H1 (cell line): ENCODE measurements around the gene CDH8. TPM values are rescaled to one million over a fixed set of nuclear protein-coding genes. Genes with fewer than 3 reads are reported as not detected.

Source experiments
- CTCF ChIA-PET: fragments of 300-600 bp; sonication (Branson Sonifier 250); formaldehyde crosslinking; loops from one replicate; lab custom pipeline; 2021; ENCODE audit not compliant: partially characterized antibody; lab: Charles Lee
- POLR2A ChIA-PET: fragments of 300-600 bp; sonication (Branson Sonifier 250); formaldehyde crosslinking; loops from one replicate; lab custom pipeline; 2021; ENCODE audit warnings: inconsistent platforms; ENCODE audit not compliant: partially characterized antibody; lab: Charles Lee
- DNase-seq, 2 experiments: peaks; one replicate each; pipeline versions ENCODE4 v3.0.0 to v3.0.0-alpha.2; 2010 to 2022; ENCODE audit warnings: low spot score in 2 of 2, low read depth in 1 of 2, mixed read lengths in 1 of 2
- FAIRE-seq: peaks from 2 replicates; lab custom pipeline; 2011; peaks lifted over from hg19 to GRCh38; lab: Jason Lieb, UNC
- H2AFZ ChIP-seq: 2 replicates; pipeline ENCODE4 v1.8.1; 2012; ENCODE audit warnings: low read length, inconsistent platforms
- H2AK5ac ChIP-seq: 2 replicates; pipeline ENCODE4 v1.6.1; 2013; ENCODE audit warnings: low read depth, low read length
- H2BK120ac ChIP-seq: replicated peaks from 2 replicates; pipeline ENCODE3; 2013; ENCODE audit warnings: low read depth, low read length, inconsistent platforms
- H2BK12ac ChIP-seq: 2 replicates; pipeline ENCODE4 v1.6.1; 2013; ENCODE audit warnings: low read depth, low read length
- H2BK15ac ChIP-seq: 2 replicates; pipeline ENCODE4 v1.6.1; 2013; ENCODE audit warnings: low read length
- H2BK20ac ChIP-seq: 2 replicates; pipeline ENCODE4 v1.6.1; 2013; ENCODE audit warnings: low read length
- H2BK5ac ChIP-seq: 2 replicates; pipeline ENCODE4 v1.6.1; 2013; ENCODE audit warnings: low read depth, low read length
- H3K14ac ChIP-seq: 2 replicates; pipeline ENCODE4 v1.6.1; 2013; ENCODE audit warnings: inconsistent platforms; ENCODE audit not compliant: insufficient read length
- H3K18ac ChIP-seq: 2 replicates; pipeline ENCODE4 v1.6.1; 2013; ENCODE audit warnings: low read length; ENCODE audit errors: extremely low read depth
- H3K23ac ChIP-seq: 2 replicates; pipeline ENCODE4 v1.6.1; 2013; ENCODE audit warnings: inconsistent platforms; ENCODE audit not compliant: insufficient read length
- H3K23me2 ChIP-seq: 2 replicates; pipeline ENCODE4 v1.6.1; 2013; ENCODE audit warnings: low read depth, low read length
- H3K27ac ChIP-seq: 2 replicates; pipeline ENCODE4 v1.6.1; 2011; ENCODE audit warnings: low read depth, low read length, inconsistent platforms
- H3K27me3 ChIP-seq, 4 experiments: replicated peaks in 1 of 4; 1 replicate in 1 of 4; 2 replicates in 3 of 4; pipeline versions ENCODE4 v1.6.1 to v1.8.1; 2011 to 2013; ENCODE audit warnings: low read length in 3 of 4, mild to moderate bottlenecking in 3 of 4, inconsistent platforms in 2 of 4, mixed read lengths in 2 of 4, moderate library complexity in 1 of 4; ENCODE audit not compliant: control insufficient read depth in 3 of 4, insufficient read depth in 3 of 4; ENCODE audit errors: extremely low read depth in 1 of 4
- H3K36me3 ChIP-seq, 4 experiments: 2 replicates each; pipeline versions ENCODE4 v1.6.1 to v1.8.1; 2011 to 2013; ENCODE audit warnings: mild to moderate bottlenecking in 4 of 4, low read length in 3 of 4, moderate library complexity in 2 of 4, control low read depth in 1 of 4, inconsistent platforms in 1 of 4; ENCODE audit not compliant: insufficient read depth in 4 of 4, control insufficient read depth in 2 of 4
- H3K4ac ChIP-seq: replicated peaks from 2 replicates; pipeline ENCODE3; 2013; ENCODE audit warnings: low read length, low read depth, mixed read lengths, inconsistent platforms; ENCODE audit not compliant: insufficient read length
- H3K4me1 ChIP-seq, 4 experiments: replicated peaks in 1 of 4; 1 replicate in 1 of 4; 2 replicates in 3 of 4; pipeline versions ENCODE4 v1.6.1 to v1.8.1; 2011 to 2013; ENCODE audit warnings: low read length in 3 of 4, inconsistent platforms in 2 of 4, mixed read lengths in 1 of 4; ENCODE audit not compliant: insufficient read depth in 4 of 4, control insufficient read depth in 3 of 4
- H3K4me2 ChIP-seq, 2 experiments: 2 replicates each; pipeline versions ENCODE4 v1.6.1 to v1.8.1; 2011 to 2013; ENCODE audit warnings: low read depth in 2 of 2, low read length in 2 of 2, control low read depth in 1 of 2, inconsistent platforms in 1 of 2, mild to moderate bottlenecking in 1 of 2; ENCODE audit not compliant: insufficient read depth in 1 of 2
- H3K4me3 ChIP-seq, 4 experiments: fragments of 200-600, 300-600 bp in 1 of 4; sonication (generic), shearing (Covaris generic), sonication (Bioruptor Twin) in 1 of 4; 2 replicates each; pipeline versions ENCODE4 v1.5.1 to v1.8.1; 2011 to 2016; ENCODE audit warnings: low read length in 4 of 4, low read depth in 3 of 4, control low read depth in 2 of 4, inconsistent platforms in 2 of 4, mild to moderate bottlenecking in 2 of 4, mixed read lengths in 1 of 4, moderate library complexity in 1 of 4; ENCODE audit not compliant: insufficient read depth in 2 of 4; ENCODE audit errors: extremely low read depth in 1 of 4
- H3K56ac ChIP-seq: replicated peaks from 2 replicates; pipeline ENCODE3; 2013; ENCODE audit warnings: low read depth, mild to moderate bottlenecking, mixed read lengths, low read length, inconsistent platforms; ENCODE audit not compliant: insufficient read length
- H3K79me1 ChIP-seq: 2 replicates; pipeline ENCODE4 v1.6.1; 2013; ENCODE audit warnings: low read depth, low read length, control low read depth
- H3K79me2 ChIP-seq, 2 experiments: 2 replicates each; pipeline versions ENCODE4 v1.6.1 to v1.8.1; 2012 to 2013; ENCODE audit warnings: low read length in 2 of 2, mild to moderate bottlenecking in 2 of 2, inconsistent platforms in 1 of 2; ENCODE audit not compliant: insufficient read depth in 2 of 2, control insufficient read depth in 1 of 2
- H3K9ac ChIP-seq, 4 experiments: replicated peaks in 1 of 4; 1 replicate in 1 of 4; 2 replicates in 3 of 4; pipeline versions ENCODE4 v1.6.1 to v1.8.1; 2011 to 2013; ENCODE audit warnings: low read depth in 3 of 4, low read length in 3 of 4, control low read depth in 2 of 4, mild to moderate bottlenecking in 2 of 4, moderate library complexity in 2 of 4, inconsistent platforms in 1 of 4; ENCODE audit errors: extremely low read depth in 1 of 4
- H3K9me3 ChIP-seq, 2 experiments: 2 replicates each; pipeline versions ENCODE4 v1.6.1 to v1.8.1; 2012 to 2013; ENCODE audit warnings: mild to moderate bottlenecking in 2 of 2, moderate library complexity in 2 of 2, control low read depth in 1 of 2, inconsistent platforms in 1 of 2, low read depth in 1 of 2, low read length in 1 of 2, mixed read lengths in 1 of 2; ENCODE audit not compliant: insufficient read depth in 2 of 2
- H4K20me1 ChIP-seq, 2 experiments: replicated peaks in 1 of 2; 2 replicates each; pipeline versions ENCODE3 to v1.8.1; 2011 to 2013; ENCODE audit warnings: inconsistent platforms in 2 of 2, low read length in 2 of 2, mild to moderate bottlenecking in 1 of 2; ENCODE audit not compliant: insufficient read depth in 2 of 2, control insufficient read depth in 1 of 2
- H4K5ac ChIP-seq: 2 replicates; pipeline ENCODE4 v1.6.1; 2013; ENCODE audit warnings: low read length, low read depth, mixed read lengths, inconsistent platforms; ENCODE audit not compliant: insufficient read length
- H4K8ac ChIP-seq: 2 replicates; pipeline ENCODE4 v1.8.0; 2013; ENCODE audit warnings: mild to moderate bottlenecking, moderate library complexity, low read length, inconsistent platforms; ENCODE audit not compliant: insufficient read depth; ENCODE audit errors: extremely low read depth
- H4K91ac ChIP-seq: replicated peaks from 2 replicates; pipeline ENCODE3; 2013; ENCODE audit warnings: low read length, mixed read lengths, inconsistent platforms; ENCODE audit not compliant: insufficient read length
- ATF3 ChIP-seq: IDR thresholded peaks from 2 replicates; pipeline ENCODE4 v1.6.1; 2011; ENCODE audit warnings: low read depth, mild to moderate bottlenecking, low read length; ENCODE audit not compliant: insufficient read depth
- EZH2 ChIP-seq: fragments of 200-600 bp; sonication (generic); IDR thresholded peaks from 2 replicates; pipeline ENCODE4 v1.7.1; 2012; ENCODE audit warnings: low read depth, mild to moderate bottlenecking, moderate library complexity, low read length, inconsistent platforms; ENCODE audit not compliant: severe bottlenecking
- HDAC2 ChIP-seq, 2 experiments: fragments of 300-600 bp in 1 of 2; sonication (generic) in 1 of 2; IDR thresholded peaks; 2 replicates each; pipeline ENCODE4 v1.6.1; 2011 to 2012; ENCODE audit warnings: low read depth in 2 of 2, low read length in 2 of 2, mild to moderate bottlenecking in 2 of 2, moderate library complexity in 2 of 2, borderline replicate concordance in 1 of 2, inconsistent platforms in 1 of 2
- RBBP5 ChIP-seq: IDR thresholded peaks from 2 replicates; pipeline ENCODE4 v1.7.1; 2012; ENCODE audit warnings: low read depth, mild to moderate bottlenecking, inconsistent platforms, low read length, moderate library complexity, borderline replicate concordance
- YY1 ChIP-seq: IDR thresholded peaks from 2 replicates; pipeline ENCODE4 v1.6.1; 2011; ENCODE audit warnings: low read depth, mild to moderate bottlenecking, low read length
- WGBS, 2 experiments: shearing (Covaris generic) in 1 of 2; methylation state at CpG; one replicate each; pipeline versions ENCODE4 v1.1.6 to v1.1.7; 2013 to 2015; ENCODE audit warnings: low lambda C conversion rate in 2 of 2, mixed read lengths in 2 of 2, inconsistent platforms in 1 of 2, low coverage in 1 of 2, missing lambda C conversion rate in 1 of 2; ENCODE audit not compliant: insufficient replicate concordance in 2 of 2, insufficient coverage in 1 of 2, insufficient read length in 1 of 2; ENCODE audit errors: extremely low coverage in 1 of 2, missing lambda C conversion rate in 1 of 2; 5-methylcytosine and 5-hydroxymethylcytosine counted together
- polyA plus RNA-seq, 7 experiments: library from polyadenylated mRNA; depleted of rRNA in 3 of 7; stranded (reverse) in 5 of 7; unstranded in 2 of 7; fragments of >200 nt in 5 of 7; fragments of 200-250 nt in 2 of 7; gene quantifications; 1 replicate in 5 of 7; 2 replicates in 1 of 7; 4 replicates in 1 of 7; pipeline versions ENCODE4 v1.2.1 to v1.2.3, GENCODE V29; 2011 to 2013; ENCODE audit warnings: missing spikeins in 2 of 7, mixed read lengths in 2 of 7
- total RNA-seq: library from RNA; stranded (reverse); fragmentation: NEBNext Ultra II Directional; extraction: Animal tissue kit (Norgen Biotek cat#: 25700); gene quantifications from 2 replicates; pipeline ENCODE4 v1.2.1, GENCODE V29; 2021

CDH8 gene
- total and polyA plus RNA-seq, 2 of the 8 experiments (the other 6 are each of a cell fraction or from before 2014, with no cell fraction given) = 7.7 to 8.4 TPM

- Histone ChIP-seq H3K4me2 (no peak overlapping the region), H3K36me3 (no peaks in the 10 kb centered on the region), H2BK12ac (no peak overlapping the region), H4K8ac (no peak overlapping the region), H3K23me2 (no peaks in the 10 kb centered on the region), H3K27me3 (no peaks in the 10 kb centered on the region), H4K20me1 (no peaks in the 10 kb centered on the region), H2BK20ac (no peak overlapping the region), H2BK5ac (no peak overlapping the region), H3K4me1 (peaks cover 0 to 3% (median 0%) of the 10 kb centered on the region in 4 experiments; a peak in 1 of 7 replicates), H3K23ac (no peak overlapping the region), H3K4me3 (no peak overlapping the region), H3K56ac (no peak overlapping the region), H3K14ac (no peak overlapping the region), H3K27ac (no peak overlapping the region), H2AK5ac (no peak overlapping the region), H3K79me1 (no peaks in the 10 kb centered on the region), H3K9me3 (no peaks in the 10 kb centered on the region), H4K5ac (no peak overlapping the region), H3K18ac (no peak overlapping the region), H4K91ac (no peak overlapping the region), H2AFZ (no peak overlapping the region), H3K9ac (no peak overlapping the region), H2BK120ac (no peak overlapping the region), H3K79me2 (no peaks in the 10 kb centered on the region), H2BK15ac (no peak overlapping the region), H3K4ac (no peak overlapping the region)
- no peak for FAIRE-seq
- DNase-seq = no peak
- CTCF ChIA-PET = interaction anchor here (1.0 to 1.4 kb wide), 2 partner anchors 13 to 19 kb away, joined by 3 to 4 read pairs; no protein-coding TSS in a partner anchor
- WGBS, 2 experiments = 76% methylated on average over 2 of the region's 2 CpGs; no CpG with 5 or more reads in 1 of the 2 experiments
- no peak for TF ChIP-seq YY1
- TF ChIP-seq HDAC2 (IDR thresholded peaks at IDR 0.05; ENCODE audit: borderline replicate concordance in 1 of 2, low read depth in 2 of 2, low read length in 2 of 2) = no peak
- TF ChIP-seq ATF3 = no peak
- no peak for TF ChIP-seq RBBP5
- no peak for TF ChIP-seq EZH2
- POLR2A ChIA-PET = no interaction called here
These were observed 206.6 kb downstream of the CDH8 start for GRCh38 chr16:61829631-61830030.
